ENCODE data around the gene ETV1.
"Not testable (repeated sequence)": the region's sequence is repeated elsewhere in the genome, so short reads cannot be mapped to it uniquely, and the experiment has no call there.

The ETV1 gene

GRCh38 chr7:13920053-13920697 is 69.3 kb downstream of the ETV1 start:
- DNase-seq, result peak; percentile 100

GRCh38 chr7:13918333-13918732 is 71.1 kb downstream of the ETV1 start:
- not testable (repeated sequence) for DNase-seq

- not testable (repeated sequence) for DNase-seq
Measured at GRCh38 chr7:13917103-13917502, 72.4 kb downstream of the ETV1 start.

- no peak for DNase-seq
Measured at GRCh38 chr7:13915891-13916290, 73.6 kb downstream of the ETV1 start.

- no peak for DNase-seq
Measured at GRCh38 chr7:13912715-13913278, 76.7 kb downstream of the ETV1 start.

GRCh38 chr7:13911909-13912308 is 77.6 kb downstream of the ETV1 start:
- DNase-seq, result no peak

GRCh38 chr7:13910805-13911551 is 78.5 kb downstream of the ETV1 start:
- DNase-seq, result no peak

GRCh38 chr7:13908667-13909397 is 80.6 kb downstream of the ETV1 start:
- no peak for DNase-seq

GRCh38 chr7:13907831-13908230 is 81.6 kb downstream of the ETV1 start:
- no peak for DNase-seq

GRCh38 chr7:13904689-13905088 is 84.8 kb downstream of the ETV1 start:
- DNase-seq, result peak; percentile 79

GRCh38 chr7:13904007-13904406 is 85.5 kb downstream of the ETV1 start:
- DNase-seq, result peak; percentile 50

- DNase-seq, result no peak
Measured at GRCh38 chr7:13901577-13901976, 87.9 kb downstream of the ETV1 start.

- no peak for DNase-seq
Measured at GRCh38 chr7:13898957-13899670, 90.4 kb downstream of the ETV1 start.

GRCh38 chr7:13897819-13898218 is 91.6 kb downstream of the ETV1 start:
- no peak for DNase-seq

GRCh38 chr7:13894954-13895353 is 94.5 kb downstream of the ETV1 start:
- DNase-seq, result no peak

- no peak for DNase-seq
Measured at GRCh38 chr7:13894377-13894776, 95.1 kb downstream of the ETV1 start.

GRCh38 chr7:13890793-13891192 is 98.7 kb downstream of the ETV1 start:
- DNase-seq, result no peak

- no peak for DNase-seq
Measured at GRCh38 chr7:13886356-13886755, 103.1 kb downstream of the ETV1 start.

GRCh38 chr7:13882051-13882450 is 107.4 kb downstream of the ETV1 start:
- no peak for DNase-seq

GRCh38 chr7:13880789-13881188 is 108.7 kb downstream of the ETV1 start:
- peak; percentile 92 for DNase-seq

- peak; percentile 70 for DNase-seq
Measured at GRCh38 chr7:13879994-13880686, 109.3 kb downstream of the ETV1 start.

- no peak for DNase-seq
Measured at GRCh38 chr7:13879143-13879542, 110.3 kb downstream of the ETV1 start.

Data from NCI-H226 (cell line).